ENCODE measurements around the gene THSD7A. TPM values are rescaled to one million over a fixed set of nuclear protein-coding genes. Genes with fewer than 3 reads are reported as not detected.
A peak's percentile ranks its signal among the peaks of the same experiment; 100 is the strongest.

Gene THSD7A
- total and polyA plus RNA-seq, 2 experiments from 2014 or later: 4.0 to 8.3 TPM

DNA sequence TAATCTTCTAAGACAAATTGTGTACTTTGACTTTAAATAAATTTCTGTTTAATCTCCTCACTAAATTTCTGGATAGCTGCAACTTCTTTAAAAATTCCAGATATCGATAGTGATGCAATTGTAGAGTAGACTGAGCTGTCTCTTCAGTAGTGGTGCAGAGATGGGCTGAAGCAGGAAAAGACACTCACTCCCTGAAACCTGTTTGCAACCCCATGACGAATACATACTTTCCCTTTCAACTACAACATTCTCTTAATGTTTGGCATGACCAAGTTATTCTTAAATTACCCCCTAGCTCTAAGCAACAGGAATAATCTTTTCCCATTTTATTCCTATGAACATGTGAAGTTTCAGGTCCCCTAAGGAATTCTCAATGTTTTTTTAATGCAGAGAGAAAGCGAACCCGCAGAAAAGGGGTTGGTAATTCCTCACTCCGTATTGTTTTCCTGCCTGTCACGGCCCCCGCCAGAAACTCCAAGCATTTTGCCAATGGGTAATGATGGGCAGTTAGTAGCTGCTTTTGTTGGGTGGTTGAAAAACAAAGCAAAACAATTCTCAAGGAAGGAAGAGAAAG is 1.3 kb downstream of the THSD7A start:
- H3K4me3 ChIP-seq: peak overlapping the region; percentile 82
- WGBS (ENCODE audit: low lambda C conversion rate, missing lambda C conversion rate): 7% methylated on average over 7 of the region's 7 CpGs
- H3K4me1 ChIP-seq (ENCODE audit: insufficient read depth): no peaks in the 10 kb centered on the region
- TF ChIP-seq EZH2phosphoT487 (IDR thresholded peaks at IDR 0.05; ENCODE audit: low read depth, severe bottlenecking, unreplicated experiment) (no peak), EZH2 (IDR thresholded peaks at IDR 0.05; ENCODE audit: borderline replicate concordance) (no peak)
- TF ChIP-seq, protein P1, sequence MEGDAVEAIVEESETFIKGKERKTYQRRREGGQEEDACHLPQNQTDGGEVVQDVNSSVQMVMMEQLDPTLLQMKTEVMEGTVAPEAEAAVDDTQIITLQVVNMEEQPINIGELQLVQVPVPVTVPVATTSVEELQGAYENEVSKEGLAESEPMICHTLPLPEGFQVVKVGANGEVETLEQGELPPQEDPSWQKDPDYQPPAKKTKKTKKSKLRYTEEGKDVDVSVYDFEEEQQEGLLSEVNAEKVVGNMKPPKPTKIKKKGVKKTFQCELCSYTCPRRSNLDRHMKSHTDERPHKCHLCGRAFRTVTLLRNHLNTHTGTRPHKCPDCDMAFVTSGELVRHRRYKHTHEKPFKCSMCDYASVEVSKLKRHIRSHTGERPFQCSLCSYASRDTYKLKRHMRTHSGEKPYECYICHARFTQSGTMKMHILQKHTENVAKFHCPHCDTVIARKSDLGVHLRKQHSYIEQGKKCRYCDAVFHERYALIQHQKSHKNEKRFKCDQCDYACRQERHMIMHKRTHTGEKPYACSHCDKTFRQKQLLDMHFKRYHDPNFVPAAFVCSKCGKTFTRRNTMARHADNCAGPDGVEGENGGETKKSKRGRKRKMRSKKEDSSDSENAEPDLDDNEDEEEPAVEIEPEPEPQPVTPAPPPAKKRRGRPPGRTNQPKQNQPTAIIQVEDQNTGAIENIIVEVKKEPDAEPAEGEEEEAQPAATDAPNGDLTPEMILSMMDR (IDR thresholded peaks at IDR 0.05; ENCODE audit: poor library complexity): no peak
- peaks cover 7% of the 10 kb centered on the region for H3K79me2 ChIP-seq
- peak overlapping the region; percentile 87 for H3K4me2 ChIP-seq
- no peaks in the 10 kb centered on the region for H3K9me3 ChIP-seq (ENCODE audit: low read depth)
- no peaks in the 10 kb centered on the region for H3K9me2 ChIP-seq (replicated peaks; ENCODE audit: insufficient read depth)
- no peaks in the 10 kb centered on the region for H3K27me3 ChIP-seq
- no peaks in the 10 kb centered on the region for H3K36me3 ChIP-seq (replicated peaks; ENCODE audit: insufficient read depth, low read depth)
- peak overlapping the region; percentile 89 for H2AFZ ChIP-seq
- peak overlapping the region; percentile 30 for H3K27ac ChIP-seq
- no peaks in the 10 kb centered on the region for H4K20me1 ChIP-seq (ENCODE audit: insufficient read depth, poor library complexity, severe bottlenecking)
- DNase-seq (ENCODE audit: low spot score): no peak

DNA sequence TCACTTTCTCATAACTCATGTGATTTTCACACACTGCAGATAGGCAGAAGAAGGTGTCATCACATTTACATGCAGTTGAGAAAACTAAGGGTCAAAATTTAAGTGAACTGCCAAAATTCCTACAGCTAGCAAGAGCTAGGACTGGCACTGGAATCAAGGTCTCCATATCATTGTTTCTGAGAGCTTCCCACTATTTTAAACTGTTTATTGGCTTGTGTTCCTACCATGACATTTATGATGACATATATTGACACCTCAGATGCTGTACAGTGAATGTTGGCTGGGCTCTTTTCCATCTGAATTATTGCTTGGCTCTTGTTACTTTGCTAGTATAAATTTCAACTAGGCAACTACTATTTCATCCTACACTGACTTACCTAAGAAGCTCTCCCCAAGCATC is 2.0 kb downstream of the THSD7A start:
- Histone ChIP-seq H3K9me3 (ENCODE audit: low read depth) (no peaks in the 10 kb centered on the region), H3K79me2 (peaks cover 7% of the 10 kb centered on the region), H3K4me1 (ENCODE audit: insufficient read depth) (no peaks in the 10 kb centered on the region), H2AFZ (no peak overlapping the region), H4K20me1 (ENCODE audit: insufficient read depth, poor library complexity, severe bottlenecking) (no peaks in the 10 kb centered on the region), H3K9me2 (replicated peaks; ENCODE audit: insufficient read depth) (no peaks in the 10 kb centered on the region), H3K27me3 (no peaks in the 10 kb centered on the region), H3K36me3 (replicated peaks; ENCODE audit: insufficient read depth, low read depth) (no peaks in the 10 kb centered on the region), H3K4me3 (peak overlapping the region; percentile 82), H3K4me2 (peak overlapping the region; percentile 87), H3K27ac (no peak overlapping the region)
- DNase-seq (ENCODE audit: low spot score): no peak
- TF ChIP-seq, protein P1 (IDR thresholded peaks at IDR 0.05; ENCODE audit: poor library complexity): no peak
- TF ChIP-seq EZH2 (IDR thresholded peaks at IDR 0.05; ENCODE audit: borderline replicate concordance) (no peak), EZH2phosphoT487 (IDR thresholded peaks at IDR 0.05; ENCODE audit: low read depth, severe bottlenecking, unreplicated experiment) (no peak)

DNA sequence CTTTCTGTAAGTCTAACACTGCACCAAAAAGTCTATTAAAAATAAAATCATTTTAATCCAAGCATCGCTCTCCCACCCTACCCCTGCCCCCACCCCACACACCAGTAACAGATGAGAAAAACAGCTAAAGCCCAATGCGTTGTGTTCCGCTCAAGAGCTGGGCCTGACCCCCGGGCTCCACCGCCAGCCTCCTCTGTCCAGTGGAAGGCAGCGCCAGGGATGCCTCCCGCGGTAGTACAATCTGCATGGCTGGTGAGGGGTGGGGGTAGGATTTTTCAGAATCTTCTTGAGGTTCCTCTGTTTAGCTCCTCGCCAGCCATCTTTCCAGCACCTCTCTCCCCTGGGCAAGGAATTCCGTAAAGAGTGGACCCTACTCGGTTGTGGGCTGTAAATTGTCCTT is 12.1 kb downstream of the THSD7A start:
- Histone ChIP-seq H3K4me1 (ENCODE audit: insufficient read depth) (no peaks in the 10 kb centered on the region), H2AFZ (no peak overlapping the region), H3K27ac (no peak overlapping the region), H3K9me2 (replicated peaks; ENCODE audit: insufficient read depth) (no peaks in the 10 kb centered on the region), H3K36me3 (replicated peaks; ENCODE audit: insufficient read depth, low read depth) (no peaks in the 10 kb centered on the region), H3K9me3 (ENCODE audit: low read depth) (no peaks in the 10 kb centered on the region), H3K79me2 (no peaks in the 10 kb centered on the region), H4K20me1 (ENCODE audit: insufficient read depth, poor library complexity, severe bottlenecking) (no peaks in the 10 kb centered on the region), H3K4me2 (no peak overlapping the region), H3K27me3 (no peaks in the 10 kb centered on the region), H3K4me3 (no peak overlapping the region)
- WGBS (ENCODE audit: low lambda C conversion rate, missing lambda C conversion rate): 96% methylated on average over 10 of the region's 11 CpGs
- no peak for TF ChIP-seq EZH2 (IDR thresholded peaks at IDR 0.05; ENCODE audit: borderline replicate concordance)
- TF ChIP-seq EZH2phosphoT487 (IDR thresholded peaks at IDR 0.05; ENCODE audit: low read depth, severe bottlenecking, unreplicated experiment): no peak
- TF ChIP-seq, protein P1 (IDR thresholded peaks at IDR 0.05; ENCODE audit: poor library complexity): no peak
- DNase-seq (ENCODE audit: low spot score): no peak

Data from hepatocyte (in vitro differentiated cells).